HG02973 (cell line): ENCODE results near the gene THADA.

ENCODE experiments used
- ATAC-seq: cut with Tn5 transposase; IDR thresholded peaks from one replicate; pipeline ENCODE4 v1.9.1; 2021; ENCODE audit warnings: moderate library complexity; ENCODE audit not compliant: unreplicated experiment

The THADA gene

DNA sequence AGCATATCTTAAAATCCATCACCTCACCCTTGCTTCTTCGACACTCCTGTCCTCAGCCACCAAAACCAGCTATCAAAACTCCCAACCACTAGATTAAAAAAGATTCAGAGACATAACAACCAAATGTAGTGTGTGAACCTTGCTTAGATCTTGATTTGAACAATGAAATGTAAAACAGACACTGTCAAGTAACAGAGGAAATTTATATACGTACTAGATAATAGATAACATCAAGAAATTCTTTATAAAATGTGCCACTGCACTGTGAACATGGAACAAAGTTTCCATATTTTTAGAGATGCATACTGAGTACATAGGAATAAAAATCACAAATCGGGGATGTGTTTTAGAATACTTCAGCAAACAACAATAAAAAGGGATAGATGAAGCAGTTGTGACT is 86.0 kb downstream of the THADA start:
- ATAC-seq, result no peak

DNA sequence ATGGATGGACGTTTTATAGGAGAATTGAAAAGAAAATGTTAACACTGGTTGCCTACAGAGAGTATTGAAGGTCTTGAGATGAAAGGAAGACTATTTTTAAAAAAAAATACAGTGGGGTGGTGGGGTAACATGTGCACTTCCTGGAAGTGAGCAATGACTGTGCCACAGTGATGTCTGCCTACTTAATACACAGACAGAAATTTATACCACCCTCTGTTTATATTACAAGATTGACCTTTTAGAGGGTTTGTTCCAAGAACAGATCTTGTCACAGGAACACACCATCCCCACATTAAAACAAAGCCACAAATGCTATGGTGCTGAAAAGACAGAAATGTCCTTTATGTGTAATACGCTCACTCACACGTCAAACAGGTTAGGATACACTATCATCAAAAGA is 87.6 kb downstream of the THADA start:
- ATAC-seq, result no peak

DNA sequence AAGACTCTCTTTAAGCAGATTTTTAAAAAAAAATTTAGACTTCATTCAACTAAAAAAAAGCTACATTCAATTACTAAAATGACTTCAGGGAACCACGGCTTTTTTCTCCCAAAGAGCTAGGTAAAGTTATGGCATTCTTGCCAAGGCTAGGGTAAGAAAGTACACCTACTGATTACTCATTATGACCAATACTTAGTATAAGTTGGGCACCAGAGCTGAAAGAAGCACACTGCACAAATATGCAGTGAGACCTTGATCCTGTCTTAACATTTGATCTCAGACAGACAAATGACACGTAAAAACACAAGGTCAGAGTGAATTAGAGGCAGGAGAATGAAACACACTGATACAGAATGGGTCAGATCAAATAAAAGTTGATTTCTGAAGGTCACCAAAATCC is 88.7 kb downstream of the THADA start:
- no peak for ATAC-seq

DNA sequence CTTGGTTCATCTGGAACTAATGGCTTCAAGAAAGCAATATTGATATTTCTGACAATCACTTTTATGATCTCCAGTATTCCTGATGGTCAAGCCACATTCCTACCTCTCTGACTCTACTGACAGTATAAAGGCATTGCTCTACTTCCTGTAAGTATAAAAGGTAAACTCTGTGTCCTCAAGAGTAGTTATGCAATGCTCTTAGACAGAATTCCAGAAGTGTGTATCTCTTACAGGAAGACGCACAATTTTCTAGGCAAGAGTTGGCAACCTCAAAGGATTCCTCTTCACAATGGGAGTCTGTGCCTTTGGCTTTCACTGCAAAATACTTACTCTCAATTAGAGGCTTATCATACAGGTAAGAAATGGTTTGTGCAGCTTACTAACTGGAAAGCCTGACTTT is 100.1 kb downstream of the THADA start:
- no peak for ATAC-seq

DNA sequence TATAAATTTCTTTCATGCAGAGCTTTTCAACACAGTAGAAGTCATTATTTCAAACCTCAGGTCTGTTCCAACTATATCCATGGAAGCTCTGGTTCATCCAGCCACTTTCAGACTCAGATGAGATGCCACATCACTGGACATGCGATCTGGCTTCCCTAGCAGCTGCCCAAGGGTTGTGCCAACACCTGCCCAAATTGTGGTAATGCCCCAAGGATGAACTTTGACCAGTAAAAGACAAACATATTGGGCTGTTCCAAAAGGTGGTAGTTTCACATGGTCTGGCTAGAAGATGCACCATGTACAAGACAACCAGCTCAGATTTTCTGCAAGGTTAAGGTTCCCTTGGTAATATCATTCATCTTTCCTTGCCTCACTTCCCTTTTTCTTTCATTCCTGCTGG is 101.9 kb downstream of the THADA start:
- no peak for ATAC-seq

DNA sequence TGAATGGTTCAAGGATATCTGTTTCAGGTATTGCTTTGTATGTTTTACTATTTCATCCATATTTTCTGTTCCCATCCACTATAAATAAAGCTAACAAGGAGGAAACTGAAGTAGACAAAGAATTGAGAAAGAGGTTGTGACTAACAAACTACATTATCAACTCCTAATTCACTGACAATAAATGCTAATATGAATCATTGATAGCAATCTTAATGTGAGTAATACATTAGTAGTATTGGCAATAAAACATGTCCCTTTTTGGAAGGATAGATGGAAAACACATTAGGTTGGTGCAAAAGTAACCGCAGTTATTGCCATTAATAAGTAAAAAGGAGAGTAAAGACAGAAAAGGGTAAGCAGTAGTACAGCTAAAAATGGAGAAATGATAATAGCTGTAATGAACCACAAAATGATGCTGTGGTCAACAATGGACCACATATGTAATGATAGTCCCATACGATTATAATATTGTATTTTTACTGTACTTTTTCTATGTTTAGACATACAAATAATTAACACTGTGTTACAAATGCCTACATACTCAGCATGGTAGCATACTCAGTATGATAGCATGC is 104.7 kb downstream of the THADA start:
- no peak for ATAC-seq

DNA sequence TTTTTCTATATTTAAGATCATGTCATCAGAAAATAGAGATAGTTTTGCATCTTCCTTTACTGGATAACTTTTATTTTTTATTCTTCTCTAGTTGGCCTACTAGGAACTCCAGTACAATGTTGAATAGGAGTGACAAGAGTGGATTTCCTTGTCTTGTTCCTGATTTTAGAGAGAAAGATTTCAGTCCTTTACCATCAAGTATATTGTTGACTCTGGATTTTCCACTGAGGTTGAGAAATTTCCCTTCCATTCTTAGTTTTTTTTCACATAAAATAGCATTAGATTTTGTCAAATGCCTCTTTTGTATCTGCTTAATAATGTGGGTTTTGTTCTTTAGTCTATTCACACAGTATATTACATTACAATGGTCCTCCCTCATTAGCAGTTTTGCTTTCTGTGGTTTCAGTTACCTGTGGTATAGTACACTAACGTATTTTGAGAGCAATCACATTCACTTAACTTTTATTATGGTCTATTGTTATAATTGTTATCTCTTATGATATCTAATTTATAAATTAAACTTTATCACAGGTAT is 105.5 kb downstream of the THADA start:
- ATAC-seq, result no peak

DNA sequence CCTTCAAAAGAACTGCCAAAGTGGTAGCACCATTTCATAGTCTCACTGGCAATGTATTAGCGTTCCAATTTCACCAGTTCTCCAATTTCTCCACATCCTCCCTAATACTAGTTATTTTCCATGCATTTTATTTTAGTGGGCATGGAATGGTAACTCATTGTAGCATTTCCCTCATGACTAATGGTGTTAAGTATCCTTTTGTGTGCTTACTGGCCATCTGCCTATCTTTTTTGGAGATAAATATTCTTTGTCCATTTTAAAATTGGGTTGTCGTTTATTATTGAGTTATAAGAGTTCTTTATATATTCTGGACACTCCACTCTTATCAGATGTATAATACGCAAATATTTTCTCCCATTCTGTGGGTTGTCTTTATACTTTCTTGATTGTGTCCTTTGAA is 107.1 kb downstream of the THADA start:
- no peak for ATAC-seq

DNA sequence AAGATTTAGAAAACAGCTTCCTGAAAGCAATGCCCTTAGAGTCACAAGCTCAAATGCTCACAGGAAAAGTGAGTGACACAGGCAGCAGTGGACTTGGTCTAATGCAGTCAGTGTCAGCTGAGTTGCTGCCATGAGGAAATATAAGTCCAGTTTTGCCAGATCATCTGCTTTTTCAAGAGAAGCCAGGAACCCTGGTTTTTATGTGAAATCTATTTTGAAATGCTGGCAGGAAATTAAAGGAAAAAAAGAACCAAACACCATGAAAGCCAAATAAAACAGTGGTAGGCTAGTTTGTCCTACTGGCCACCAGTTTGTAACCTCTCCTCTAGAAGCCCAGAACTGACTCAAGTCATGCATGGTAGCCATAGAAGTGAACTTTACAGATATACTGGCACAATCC is 109.2 kb downstream of the THADA start:
- no peak for ATAC-seq

DNA sequence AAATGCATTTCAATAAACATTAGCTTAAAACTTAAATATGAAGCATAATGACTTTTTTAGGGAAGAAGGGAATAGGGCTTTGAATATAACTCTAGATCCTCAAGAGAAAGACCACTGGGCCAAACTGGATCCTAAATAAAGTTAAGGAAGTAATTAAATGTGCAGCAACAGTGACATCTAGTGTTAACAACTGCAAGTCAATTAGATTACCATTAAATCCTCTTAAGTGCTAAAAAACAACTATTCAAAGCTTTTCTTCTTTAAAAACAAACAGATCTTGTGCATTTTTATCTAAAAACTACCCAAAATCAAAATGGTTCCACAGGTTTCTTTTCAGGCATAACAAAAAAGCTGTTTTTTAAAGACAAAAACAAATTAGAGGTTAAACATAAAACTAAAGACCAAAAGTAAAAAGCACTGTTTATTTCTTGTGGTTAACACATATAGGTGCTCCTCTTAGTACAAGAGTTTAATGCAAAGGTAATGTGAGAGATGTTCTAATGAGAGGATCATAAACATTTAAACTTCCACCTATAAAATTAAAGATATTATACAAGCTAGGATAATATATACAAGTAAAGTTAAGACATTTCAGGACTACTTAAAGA is 111.4 kb downstream of the THADA start:
- no peak for ATAC-seq

DNA sequence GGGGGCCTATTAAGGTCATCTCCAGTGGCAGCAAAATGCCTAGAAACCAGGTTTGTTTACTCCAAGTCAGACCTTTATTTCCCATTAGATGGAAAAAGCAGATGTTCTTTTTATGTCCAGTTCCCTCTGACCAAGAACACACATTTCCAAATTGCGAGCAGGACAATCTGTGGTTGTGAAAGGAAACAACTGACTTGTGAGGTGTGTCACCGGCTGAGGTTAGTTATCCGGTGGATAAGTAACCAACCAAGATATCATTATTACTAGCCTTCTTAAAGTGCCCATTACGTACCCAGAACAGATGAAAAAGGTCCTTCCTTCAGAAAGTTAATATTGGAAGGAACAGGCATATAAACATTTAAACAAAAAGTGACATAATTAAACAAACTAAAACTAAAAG is 112.9 kb downstream of the THADA start:
- no peak for ATAC-seq

DNA sequence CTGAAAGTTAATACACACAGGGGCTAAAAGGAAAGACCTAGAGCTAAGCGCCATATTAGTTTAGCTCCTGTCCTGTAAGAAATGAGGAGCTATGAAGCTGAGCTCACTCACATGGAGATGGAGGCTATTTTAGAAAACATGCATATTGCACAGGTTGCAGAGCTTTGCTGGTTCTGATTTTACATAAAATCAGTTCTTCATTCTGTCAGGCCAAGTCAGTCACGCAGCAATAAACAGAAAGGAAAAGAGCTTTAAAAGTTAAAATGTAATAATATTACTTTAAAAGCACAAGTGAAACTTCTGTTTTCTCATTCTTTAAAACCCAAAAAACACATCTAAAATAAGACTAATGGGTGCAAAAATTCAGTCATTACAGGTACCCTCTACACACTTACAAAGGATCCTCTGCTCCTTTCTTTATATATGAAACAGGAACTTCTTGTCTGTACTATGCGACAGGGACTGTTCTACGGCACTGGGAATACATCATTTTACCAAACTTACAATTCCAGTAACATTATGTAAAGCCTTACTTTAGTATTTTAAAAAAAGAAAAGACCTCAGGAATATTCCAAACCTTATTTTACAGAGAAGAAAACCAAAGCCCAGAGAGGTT is 113.8 kb downstream of the THADA start:
- no peak for ATAC-seq

DNA sequence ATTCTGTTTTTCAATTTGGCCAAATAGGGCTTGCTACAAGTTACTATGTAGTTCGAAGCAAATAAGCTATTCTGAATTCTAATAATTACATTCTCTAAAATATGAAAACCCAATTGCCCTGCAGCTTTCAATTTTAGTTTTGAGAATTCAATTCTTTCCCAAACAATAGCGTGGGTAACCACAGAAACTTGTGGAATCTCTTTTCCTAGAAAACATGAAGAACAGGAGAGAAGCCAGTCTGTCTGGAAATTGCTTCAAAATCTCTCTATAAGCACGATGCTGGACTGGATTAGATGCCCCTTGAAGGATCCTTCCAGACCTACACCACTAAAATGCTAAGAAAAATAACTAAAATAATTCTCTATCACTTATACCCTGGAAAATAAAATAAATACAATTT is 115.0 kb downstream of the THADA start:
- ATAC-seq, result no peak

DNA sequence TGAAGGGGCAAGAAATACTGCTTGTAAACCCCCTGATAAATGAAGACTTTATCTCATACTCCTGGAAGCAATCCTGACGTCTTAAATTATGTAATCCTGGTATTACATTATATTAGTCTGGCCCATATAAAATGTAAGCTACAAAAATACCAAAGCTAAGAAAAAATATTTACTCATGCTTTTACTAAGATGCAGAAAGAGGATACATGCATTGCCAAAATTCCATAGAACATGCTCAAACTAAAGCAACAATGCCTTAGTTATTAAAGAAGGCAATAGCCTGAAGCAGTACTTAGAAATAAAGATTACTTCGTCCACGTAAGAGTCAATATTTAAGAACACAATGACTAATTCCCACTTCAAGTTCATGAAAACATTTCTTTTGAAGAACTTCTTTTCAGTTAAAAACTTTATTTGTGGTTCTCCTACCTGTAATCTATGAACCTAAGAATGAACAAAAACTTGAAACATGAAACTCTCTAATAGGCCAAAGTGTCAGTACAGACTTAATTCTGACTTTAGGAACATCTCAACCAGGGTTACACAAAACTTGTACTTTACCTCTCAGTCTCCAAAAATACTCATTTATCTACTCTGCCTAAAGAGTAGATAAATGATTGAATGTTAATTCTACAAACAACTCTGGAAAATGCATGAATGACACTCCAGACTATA is 117.3 kb downstream of the THADA start:
- ATAC-seq, result no peak

DNA sequence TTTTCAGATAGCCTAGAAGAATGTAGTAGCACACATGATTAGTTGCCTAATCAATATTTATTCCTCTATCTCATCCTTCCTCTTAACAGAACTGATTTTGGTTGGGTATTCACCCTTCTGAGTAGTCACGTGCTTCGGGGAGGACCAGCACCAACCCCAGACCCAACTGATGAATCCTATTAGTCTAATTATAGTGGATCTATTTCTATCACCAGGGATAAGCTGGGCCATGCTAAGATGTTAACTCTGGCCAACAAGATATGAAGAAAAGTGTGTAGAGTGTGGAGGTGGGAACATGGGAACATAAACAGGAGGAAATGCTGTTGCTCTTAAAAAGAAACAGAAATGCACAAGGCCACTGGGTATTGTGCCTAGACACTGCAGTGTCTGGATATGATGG is 119.9 kb downstream of the THADA start:
- no peak for ATAC-seq

DNA sequence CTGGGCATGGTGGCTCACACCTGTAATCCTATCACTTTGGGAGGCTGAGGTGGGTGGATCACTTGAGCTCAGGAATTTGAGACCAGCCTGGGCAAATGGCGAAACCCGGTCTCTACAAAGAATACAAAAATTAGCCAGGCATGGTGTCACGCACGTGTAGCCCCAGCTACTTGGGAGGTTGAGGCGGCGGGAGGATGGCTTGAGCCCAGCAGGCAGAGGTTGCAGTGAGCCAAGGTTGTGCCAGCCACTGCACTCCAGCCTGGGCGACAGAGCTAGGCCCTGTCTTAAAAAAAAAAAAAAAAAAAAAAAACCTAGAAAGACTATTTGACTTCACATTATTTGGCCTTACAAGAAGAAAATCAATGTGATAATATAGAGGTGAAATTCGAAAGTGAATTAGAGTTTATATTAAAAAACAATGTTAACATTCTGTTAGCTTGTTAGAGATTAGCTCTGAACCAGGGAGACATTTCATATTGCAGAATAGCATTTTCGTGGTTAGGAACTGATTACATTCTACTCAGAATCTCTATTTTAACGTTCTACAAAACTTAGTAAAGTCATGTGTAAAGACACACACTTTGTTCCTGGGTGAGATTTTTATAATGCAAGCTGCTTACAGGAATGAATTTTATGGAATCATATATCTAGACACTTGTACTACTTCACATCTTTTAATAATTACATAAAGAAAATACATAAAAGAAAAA is 120.5 kb downstream of the THADA start:
- ATAC-seq, result no peak

DNA sequence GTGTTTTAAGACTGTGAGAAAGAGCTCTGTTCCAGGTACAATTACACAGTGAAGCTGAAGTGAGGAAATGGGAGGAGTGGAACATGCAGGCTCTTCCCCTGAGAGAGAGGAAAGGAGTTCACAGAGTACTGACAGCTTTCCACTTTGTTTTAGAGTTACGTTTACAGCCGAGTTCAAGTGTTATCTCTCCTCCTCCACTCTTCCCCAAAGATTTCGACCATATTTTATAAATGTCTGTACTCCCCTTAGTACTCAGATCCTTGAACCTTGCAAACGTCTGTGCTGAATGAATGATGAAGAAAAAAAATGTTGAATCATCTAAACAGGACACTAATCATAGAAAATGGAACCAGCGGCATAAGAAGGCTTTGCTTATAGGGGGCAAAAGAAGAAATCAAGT is 121.6 kb downstream of the THADA start:
- no peak for ATAC-seq

DNA sequence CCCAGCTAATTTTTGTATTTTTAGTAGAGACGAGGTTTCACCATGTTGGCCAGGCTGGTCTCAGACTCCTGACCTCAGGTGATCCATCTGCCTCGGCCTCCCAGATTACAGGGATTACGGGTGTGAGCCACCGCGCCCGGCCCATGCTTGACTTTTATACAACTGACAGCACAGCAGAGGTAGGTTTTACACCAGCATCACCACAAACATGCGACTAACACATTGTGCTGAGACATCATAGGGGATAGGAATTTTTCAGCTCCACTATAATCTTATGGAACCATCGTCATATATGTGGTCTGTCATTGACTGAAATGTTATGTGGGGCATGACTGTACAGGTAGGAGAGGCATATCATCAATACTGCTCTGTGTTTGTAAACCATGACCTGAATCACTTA is 122.1 kb downstream of the THADA start:
- no peak for ATAC-seq

DNA sequence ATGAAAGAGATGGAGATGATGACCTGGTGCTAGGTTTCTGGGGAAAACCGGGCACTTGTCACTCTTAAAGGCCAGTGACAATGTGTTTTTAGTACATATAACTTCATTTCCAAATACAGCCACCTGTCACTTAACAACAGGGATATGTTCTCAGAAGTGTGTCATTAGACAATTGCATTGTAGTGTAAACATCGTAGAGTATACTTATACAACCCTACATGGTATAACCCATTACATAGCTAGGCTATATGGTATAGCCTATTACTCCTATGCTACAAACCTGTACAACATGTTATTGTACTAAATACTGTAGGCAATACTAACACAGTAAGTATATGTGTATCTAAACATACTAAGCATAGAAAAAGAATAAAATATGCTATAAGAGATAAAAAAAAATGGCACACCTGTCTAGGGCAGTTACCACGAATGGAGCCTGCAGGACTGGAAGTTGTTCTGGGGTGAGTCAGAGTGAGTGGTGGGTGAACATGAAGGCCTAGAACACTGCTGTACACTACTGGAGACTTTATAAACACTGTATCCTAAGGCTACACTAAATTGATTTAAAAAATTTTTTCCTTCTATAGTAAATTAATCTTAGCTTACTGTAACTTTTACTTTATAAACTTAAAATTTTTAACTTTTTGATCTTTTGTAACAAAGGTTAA is 123.2 kb downstream of the THADA start:
- no peak for ATAC-seq

DNA sequence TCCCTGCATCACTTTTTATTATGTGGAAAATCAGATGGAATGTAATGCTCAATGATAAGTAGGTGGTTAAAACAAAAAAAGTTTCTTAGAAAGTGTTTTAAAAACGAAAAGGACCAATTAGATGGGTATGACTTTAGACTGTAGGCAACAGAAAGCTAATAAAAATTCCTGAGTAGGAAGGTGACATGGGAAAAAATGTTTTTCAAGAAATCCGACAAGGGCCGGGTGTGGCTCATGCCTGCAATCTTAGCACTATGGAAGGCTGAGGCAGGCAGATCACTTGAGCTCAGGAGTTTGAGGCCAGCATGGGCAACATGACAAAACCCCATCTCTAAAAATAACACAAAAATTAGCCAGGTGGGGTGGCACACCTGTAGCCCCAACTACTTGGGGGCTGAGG is 126.1 kb downstream of the THADA start:
- ATAC-seq, result no peak

DNA sequence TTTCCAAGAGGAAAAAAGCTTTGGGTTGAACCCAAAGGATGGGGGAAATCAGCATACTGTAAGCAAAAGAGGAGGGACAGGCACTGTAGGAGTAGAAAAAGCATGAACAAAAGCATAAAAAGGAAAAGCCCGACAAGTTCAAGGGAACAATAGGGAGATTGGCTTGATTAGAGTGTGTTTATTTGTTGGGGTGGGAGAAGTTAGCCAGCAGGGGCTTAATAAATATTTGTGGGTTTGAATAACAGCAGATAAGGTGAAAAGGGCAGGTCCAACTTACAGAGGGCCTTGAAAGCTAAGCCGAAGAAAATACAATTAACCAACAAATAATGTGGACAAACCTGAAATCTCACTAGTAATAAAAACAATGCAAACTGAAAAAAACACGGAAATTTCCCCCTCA is 126.7 kb downstream of the THADA start:
- ATAC-seq, result no peak
